ENCODE results near the gene JSRP1. TPM values are rescaled to one million over a fixed set of nuclear protein-coding genes. Genes with fewer than 3 reads are reported as not detected.

JSRP1 gene
- total and polyA plus RNA-seq, 2 donors (not counting 1 experiment from before 2014, with no cell fraction given) = not detected

DNA sequence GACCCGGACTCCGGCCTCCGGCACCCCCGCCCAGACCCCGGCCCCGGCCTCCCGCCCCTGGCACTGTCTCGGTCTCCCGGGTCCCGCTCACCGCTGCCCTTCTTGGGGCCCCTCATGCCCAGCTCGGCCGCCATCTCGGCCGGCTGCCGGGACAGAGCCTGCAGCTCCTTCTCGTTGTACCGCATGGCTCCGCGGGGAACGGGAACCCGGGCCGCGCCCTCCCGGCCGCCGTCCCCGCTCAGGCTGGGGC is 20.2 kb downstream of the JSRP1 start:
- H3K4me2 ChIP-seq (ENCODE audit: extremely low read depth, insufficient read depth, low read length) = no peak overlapping the region
- H3K27me3 ChIP-seq (ENCODE audit: control insufficient read depth, insufficient read depth, low read length) = no peaks in the 10 kb centered on the region
- H3K27ac ChIP-seq (ENCODE audit: insufficient read depth, low read length) = peak overlapping the region; percentile 84
- peak overlapping the region; percentile 76 to 92 (median 86) for H3K4me3 ChIP-seq (replicated peaks in 1 of 4; ENCODE audit: control extremely low read depth in 1 of 4, insufficient read depth in 1 of 4, low read depth in 3 of 4, low read length in 4 of 4)
- no peak overlapping the region for H2AFZ ChIP-seq (ENCODE audit: low read length)
- peaks cover 79% of the 10 kb centered on the region for H3K79me2 ChIP-seq (ENCODE audit: control insufficient read depth, insufficient read depth, low read length)
- H3K36me3 ChIP-seq (ENCODE audit: control insufficient read depth, insufficient read depth, low read length) = peaks cover 22% of the 10 kb centered on the region
- peak overlapping the region; percentile 88 for H3K9ac ChIP-seq (ENCODE audit: insufficient read depth, low read length)
- H3K4me1 ChIP-seq (ENCODE audit: control insufficient read depth, extremely low read depth, insufficient read depth, low read length) = peaks cover 11% of the 10 kb centered on the region
- no peaks in the 10 kb centered on the region for H3K9me3 ChIP-seq (ENCODE audit: control insufficient read depth, insufficient read depth, low read depth, low read length)
- DNase-seq (ENCODE audit: low read depth in 2 of 2) = no peak
- peaks cover 4% of the 10 kb centered on the region for H4K20me1 ChIP-seq (ENCODE audit: control insufficient read depth, extremely low read depth, insufficient read depth, low read length)
- TF ChIP-seq, protein P1, sequence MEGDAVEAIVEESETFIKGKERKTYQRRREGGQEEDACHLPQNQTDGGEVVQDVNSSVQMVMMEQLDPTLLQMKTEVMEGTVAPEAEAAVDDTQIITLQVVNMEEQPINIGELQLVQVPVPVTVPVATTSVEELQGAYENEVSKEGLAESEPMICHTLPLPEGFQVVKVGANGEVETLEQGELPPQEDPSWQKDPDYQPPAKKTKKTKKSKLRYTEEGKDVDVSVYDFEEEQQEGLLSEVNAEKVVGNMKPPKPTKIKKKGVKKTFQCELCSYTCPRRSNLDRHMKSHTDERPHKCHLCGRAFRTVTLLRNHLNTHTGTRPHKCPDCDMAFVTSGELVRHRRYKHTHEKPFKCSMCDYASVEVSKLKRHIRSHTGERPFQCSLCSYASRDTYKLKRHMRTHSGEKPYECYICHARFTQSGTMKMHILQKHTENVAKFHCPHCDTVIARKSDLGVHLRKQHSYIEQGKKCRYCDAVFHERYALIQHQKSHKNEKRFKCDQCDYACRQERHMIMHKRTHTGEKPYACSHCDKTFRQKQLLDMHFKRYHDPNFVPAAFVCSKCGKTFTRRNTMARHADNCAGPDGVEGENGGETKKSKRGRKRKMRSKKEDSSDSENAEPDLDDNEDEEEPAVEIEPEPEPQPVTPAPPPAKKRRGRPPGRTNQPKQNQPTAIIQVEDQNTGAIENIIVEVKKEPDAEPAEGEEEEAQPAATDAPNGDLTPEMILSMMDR (conservative IDR thresholded peaks at IDR 0.05 in 1 of 2, IDR thresholded peaks at IDR 0.05 in 1 of 2; ENCODE audit: low read depth in 1 of 2, low read length in 2 of 2) = no peak
- TF ChIP-seq EZH2 (IDR thresholded peaks at IDR 0.05; ENCODE audit: low read length, missing control alignments) = no peak

DNA sequence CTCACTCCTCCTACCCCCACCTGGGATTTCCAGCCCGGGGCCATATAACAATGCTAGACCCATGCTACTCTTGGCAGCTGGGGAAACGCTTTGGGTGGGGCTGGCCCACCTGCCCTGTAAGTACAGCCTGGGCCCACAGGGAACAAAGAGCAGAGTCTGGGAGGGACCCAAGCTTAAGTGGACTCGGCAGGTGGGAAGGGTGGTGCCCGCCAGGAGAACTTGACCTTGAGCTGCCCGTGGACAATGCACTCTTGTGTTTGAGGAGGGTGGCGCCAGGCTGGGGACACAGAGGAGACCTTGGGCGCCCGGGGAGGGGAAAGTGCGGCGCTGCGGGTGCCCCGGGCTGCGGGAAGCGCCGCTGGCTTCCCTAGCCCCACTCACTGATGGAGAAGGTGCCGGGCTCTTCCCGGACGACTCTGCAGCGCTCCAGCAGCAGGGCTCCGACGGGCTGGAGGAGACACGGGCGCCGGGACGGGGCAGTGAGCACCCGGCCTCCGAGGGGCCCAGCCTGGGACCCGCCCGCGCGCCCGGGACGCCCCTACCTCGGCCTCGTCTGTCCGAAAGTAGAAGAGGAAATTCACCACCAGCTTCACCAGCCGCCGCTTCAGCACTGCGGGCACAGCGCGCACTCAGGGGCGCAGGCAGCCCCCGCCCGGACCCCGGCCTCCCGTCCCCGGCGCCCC is 20.7 kb downstream of the JSRP1 start:
- H3K27ac ChIP-seq (ENCODE audit: insufficient read depth, low read length) = peak overlapping the region; percentile 84
- no peaks in the 10 kb centered on the region for H3K9me3 ChIP-seq (ENCODE audit: control insufficient read depth, insufficient read depth, low read depth, low read length)
- no peak for DNase-seq (ENCODE audit: low read depth in 2 of 2)
- H3K9ac ChIP-seq (ENCODE audit: insufficient read depth, low read length) = peak overlapping the region; percentile 88
- peaks cover under 1% of the 10 kb centered on the region for H4K20me1 ChIP-seq (ENCODE audit: control insufficient read depth, extremely low read depth, insufficient read depth, low read length)
- no peaks in the 10 kb centered on the region for H3K27me3 ChIP-seq (ENCODE audit: control insufficient read depth, insufficient read depth, low read length)
- H2AFZ ChIP-seq (ENCODE audit: low read length) = no peak overlapping the region
- peak overlapping the region; percentile 76 to 92 (median 86) for H3K4me3 ChIP-seq (replicated peaks in 1 of 4; ENCODE audit: control extremely low read depth in 1 of 4, insufficient read depth in 1 of 4, low read depth in 3 of 4, low read length in 4 of 4)
- TF ChIP-seq, protein P1 (conservative IDR thresholded peaks at IDR 0.05 in 1 of 2, IDR thresholded peaks at IDR 0.05 in 1 of 2; ENCODE audit: low read depth in 1 of 2, low read length in 2 of 2) = no peak
- no peak for TF ChIP-seq EZH2 (IDR thresholded peaks at IDR 0.05; ENCODE audit: low read length, missing control alignments)
- H3K79me2 ChIP-seq (ENCODE audit: control insufficient read depth, insufficient read depth, low read length) = peaks cover 75% of the 10 kb centered on the region
- H3K4me2 ChIP-seq (ENCODE audit: extremely low read depth, insufficient read depth, low read length) = peak overlapping the region; percentile 77
- peaks cover 9% of the 10 kb centered on the region for H3K4me1 ChIP-seq (ENCODE audit: control insufficient read depth, extremely low read depth, insufficient read depth, low read length)
- peaks cover 22% of the 10 kb centered on the region for H3K36me3 ChIP-seq (ENCODE audit: control insufficient read depth, insufficient read depth, low read length)

DNA sequence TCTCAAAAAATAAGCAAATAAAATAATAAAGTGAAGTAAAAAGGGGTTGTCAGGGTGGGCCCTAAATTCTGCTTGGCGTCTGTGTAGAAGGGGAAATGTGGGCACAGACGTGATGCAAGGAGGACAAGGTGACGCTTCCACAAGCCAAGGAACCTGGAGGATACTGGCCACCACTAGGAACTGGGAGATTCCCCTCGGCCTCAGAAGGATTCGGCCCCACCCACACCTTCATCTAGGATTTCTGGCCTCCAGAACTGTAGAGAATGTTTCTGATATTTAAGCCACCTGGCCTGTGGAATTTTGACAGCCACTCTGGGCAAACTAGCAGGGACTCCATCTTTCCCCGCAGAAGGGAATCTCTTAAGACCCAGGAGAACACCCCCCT is 21.2 kb downstream of the JSRP1 start:
- Histone ChIP-seq H2AFZ (ENCODE audit: low read length) (no peak overlapping the region), H3K9me3 (ENCODE audit: control insufficient read depth, insufficient read depth, low read depth, low read length) (no peaks in the 10 kb centered on the region), H4K20me1 (ENCODE audit: control insufficient read depth, extremely low read depth, insufficient read depth, low read length) (no peaks in the 10 kb centered on the region), H3K4me3 (replicated peaks in 1 of 4; ENCODE audit: control extremely low read depth in 1 of 4, insufficient read depth in 1 of 4, low read depth in 3 of 4, low read length in 4 of 4) (peak overlapping the region; percentile 76 to 92 (median 86)), H3K4me2 (ENCODE audit: extremely low read depth, insufficient read depth, low read length) (peak overlapping the region; percentile 77), H3K79me2 (ENCODE audit: control insufficient read depth, insufficient read depth, low read length) (peaks cover 69% of the 10 kb centered on the region), H3K36me3 (ENCODE audit: control insufficient read depth, insufficient read depth, low read length) (peaks cover 22% of the 10 kb centered on the region), H3K27ac (ENCODE audit: insufficient read depth, low read length) (peak overlapping the region; percentile 84), H3K9ac (ENCODE audit: insufficient read depth, low read length) (peak overlapping the region; percentile 88), H3K27me3 (ENCODE audit: control insufficient read depth, insufficient read depth, low read length) (no peaks in the 10 kb centered on the region), H3K4me1 (ENCODE audit: control insufficient read depth, extremely low read depth, insufficient read depth, low read length) (peaks cover 7% of the 10 kb centered on the region)
- TF ChIP-seq, protein P1 (conservative IDR thresholded peaks at IDR 0.05 in 1 of 2, IDR thresholded peaks at IDR 0.05 in 1 of 2; ENCODE audit: low read depth in 1 of 2, low read length in 2 of 2) = no peak
- no peak for TF ChIP-seq EZH2 (IDR thresholded peaks at IDR 0.05; ENCODE audit: low read length, missing control alignments)
- no peak for DNase-seq (ENCODE audit: low read depth in 2 of 2)

Measured in fibroblast of lung (primary cell).